GM23338 (cell line): Measurements from ENCODE around the gene XKR7. TPM values are rescaled to one million over a fixed set of nuclear protein-coding genes. Genes with fewer than 3 reads are reported as not detected.
A peak's percentile ranks its signal among the peaks of the same experiment; 100 is the strongest.

ENCODE experiments used
- ATAC-seq: fragments of 200-7000 bp; cut with Tn5 transposase; 3 replicates; pipeline ENCODE4 v1.9.1; 2020
- DNase-seq: peaks from one replicate; pipeline ENCODE4 v3.0.0-alpha.2; 2015; ENCODE audit warnings: low spot score
- H2AFZ ChIP-seq: fragments of 200-600 bp; sonication (generic); 2 replicates; pipeline ENCODE4 v1.8.0; 2016; ENCODE audit warnings: antibody characterized with exemption, mild to moderate bottlenecking, moderate library complexity
- H3F3A ChIP-seq: fragments of 200-600 bp; sonication (generic); replicated peaks from 2 replicates; pipeline ENCODE4 v1.8.0; 2017; ENCODE audit warnings: antibody characterized with exemption, mixed run types, low read depth
- H3K27ac ChIP-seq: fragments of 200-600 bp; sonication (generic); 2 replicates; pipeline ENCODE4 v1.6.1; 2016; ENCODE audit warnings: low read depth
- H3K27me3 ChIP-seq: fragments of 200-600 bp; sonication (generic); 2 replicates; pipeline ENCODE4 v1.8.0; 2016; ENCODE audit warnings: mild to moderate bottlenecking, mixed run types, moderate library complexity; ENCODE audit not compliant: insufficient read depth
- H3K36me3 ChIP-seq: fragments of 200-600 bp; sonication (generic); 2 replicates; pipeline ENCODE4 v1.8.0; 2016; ENCODE audit warnings: mild to moderate bottlenecking; ENCODE audit not compliant: insufficient read depth
- H3K4me1 ChIP-seq: fragments of 200-600 bp; sonication (generic); 2 replicates; pipeline ENCODE4 v1.8.0; 2016; ENCODE audit warnings: mild to moderate bottlenecking, moderate library complexity; ENCODE audit not compliant: insufficient read depth
- H3K4me2 ChIP-seq: fragments of 200-600 bp; sonication (generic); 2 replicates; pipeline ENCODE4 v1.7.1; 2017; ENCODE audit warnings: mixed run types
- H3K4me3 ChIP-seq: fragments of 200-600 bp; sonication (generic); 2 replicates; pipeline ENCODE4 v1.6.1; 2016; ENCODE audit warnings: mixed run types
- H3K79me2 ChIP-seq: fragments of 200-600 bp; sonication (generic); replicated peaks from 2 replicates; pipeline ENCODE4 v1.8.0; 2017; ENCODE audit warnings: mild to moderate bottlenecking; ENCODE audit not compliant: insufficient read depth
- H3K9me2 ChIP-seq: fragments of 200-600 bp; sonication (generic); 2 replicates; pipeline ENCODE4 v1.8.0; 2017; ENCODE audit not compliant: insufficient read depth
- H4K20me1 ChIP-seq: fragments of 200-600 bp; sonication (generic); replicated peaks from 2 replicates; pipeline ENCODE4 v1.8.0; 2017; ENCODE audit warnings: mild to moderate bottlenecking; ENCODE audit not compliant: insufficient read depth
- H3K27ac Mint-ChIP-seq: 2 replicates; pipeline ENCODE4 v1.8.0; 2020; ENCODE audit warnings: inconsistent platforms, mild to moderate bottlenecking, moderate library complexity, mixed read lengths
- H3K27me3 Mint-ChIP-seq: 3 replicates; pipeline ENCODE4 v1.8.0; 2022; ENCODE audit warnings: low read depth, mild to moderate bottlenecking, moderate library complexity, mixed read lengths, inconsistent platforms; ENCODE audit not compliant: insufficient read depth, poor library complexity
- H3K36me3 Mint-ChIP-seq: 3 replicates; pipeline ENCODE4 v1.8.0; 2021; ENCODE audit warnings: low read depth, mild to moderate bottlenecking, inconsistent platforms, moderate library complexity, mixed read lengths
- H3K4me1 Mint-ChIP-seq: 3 replicates; pipeline ENCODE4 v1.8.0; 2020; ENCODE audit warnings: mild to moderate bottlenecking, inconsistent platforms, mixed read lengths
- H3K4me3 Mint-ChIP-seq: 3 replicates; pipeline ENCODE4 v1.8.0; 2021; ENCODE audit warnings: moderate library complexity, mild to moderate bottlenecking, inconsistent platforms, mixed read lengths
- H3K9me3 Mint-ChIP-seq: 3 replicates; pipeline ENCODE4 v1.8.0; 2020; ENCODE audit warnings: moderate library complexity, mild to moderate bottlenecking, inconsistent platforms, mixed read lengths
- CREB1 ChIP-seq: fragments of 250-450 bp; sonication (Bioruptor Pico); IDR thresholded peaks from 2 replicates; pipeline ENCODE4 v1.5.0; 2020; ENCODE audit warnings: low read depth, mild to moderate bottlenecking, moderate library complexity
- JUNB ChIP-seq: IDR thresholded peaks from one replicate; pipeline ENCODE4 v1.6.1; 2016; ENCODE audit warnings: antibody characterized with exemption; ENCODE audit not compliant: unreplicated experiment
- NANOG ChIP-seq: IDR thresholded peaks from 2 replicates; pipeline ENCODE4 v1.6.1; 2016; ENCODE audit warnings: antibody characterized with exemption, borderline replicate concordance
- STAT1 ChIP-seq: IDR thresholded peaks from one replicate; pipeline ENCODE4 v1.6.1; 2016; ENCODE audit warnings: antibody characterized with exemption; ENCODE audit not compliant: unreplicated experiment
- ZNF114 ChIP-seq: fragments of 250-450 bp; sonication (Bioruptor Pico); IDR thresholded peaks from 2 replicates; pipeline ENCODE4 v1.5.0; 2020; ENCODE audit warnings: mild to moderate bottlenecking, moderate library complexity
- polyA plus RNA-seq: library from polyadenylated mRNA; unstranded; fragments of >200 nt; fragmentation: Nextera tagmentation; extraction: Ambion mirVana; gene quantifications from 2 replicates; pipeline ENCODE4 v1.2.1, GENCODE V29; 2016
- total RNA-seq: library from RNA; depleted of rRNA; stranded (reverse); fragments of >200 nt; shearing (Covaris generic); gene quantifications from 2 replicates; pipeline ENCODE4 v1.2.3, GENCODE V29; 2014
- TF ChIP-seq, protein P1 (sequence below): IDR thresholded peaks from 2 replicates; pipeline ENCODE4 v1.6.1; 2016; ENCODE audit warnings: antibody characterized with exemption
- TF ChIP-seq, protein P2 (sequence below), 2 experiments: fragments of 200-600 bp in 1 of 2; sonication (generic) in 1 of 2; conservative IDR thresholded peaks; 2 replicates each; pipeline versions ENCODE4 v1.5.1 to v1.6.1; 2016 to 2017; ENCODE audit warnings: antibody characterized with exemption in 2 of 2, low read depth in 2 of 2, mild to moderate bottlenecking in 2 of 2, moderate library complexity in 1 of 2
- TF ChIP-seq, protein P3 (sequence below): IDR thresholded peaks from one replicate; pipeline ENCODE4 v1.6.1; 2018; ENCODE audit warnings: antibody characterized with exemption; ENCODE audit not compliant: unreplicated experiment
- TF ChIP-seq, protein P4 (sequence below): fragments of 250-450 bp; sonication (Bioruptor Pico); IDR thresholded peaks from 2 replicates; pipeline ENCODE4 v1.5.0; 2020; ENCODE audit warnings: mild to moderate bottlenecking, moderate library complexity

Gene XKR7
- total and polyA plus RNA-seq, 2 experiments from 2014 or later, result 0.61 to 3.9 TPM

DNA sequence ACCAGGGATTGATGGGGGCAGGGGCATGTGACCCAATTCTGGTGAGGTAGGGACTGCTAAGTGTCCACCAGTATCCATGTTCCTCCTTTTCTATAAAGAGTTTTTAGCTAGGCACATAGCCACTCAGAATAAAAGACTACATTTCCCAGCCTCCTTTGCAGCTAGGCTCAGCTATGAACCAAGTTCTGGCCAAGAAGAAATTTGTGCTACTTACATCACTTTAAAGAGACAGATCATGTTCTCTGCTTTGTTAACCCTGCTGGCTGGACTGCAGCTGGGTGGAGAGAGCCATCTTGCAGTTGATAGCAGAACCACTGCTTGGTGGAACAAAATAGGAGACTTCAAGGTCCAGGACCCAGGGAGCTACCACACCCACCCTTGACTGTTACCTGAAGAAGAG, 37.0 kb downstream of the XKR7 start:
- TF ChIP-seq ZNF114 (CRISPR knock-in tag), result no peak
- TF ChIP-seq, protein P1, sequence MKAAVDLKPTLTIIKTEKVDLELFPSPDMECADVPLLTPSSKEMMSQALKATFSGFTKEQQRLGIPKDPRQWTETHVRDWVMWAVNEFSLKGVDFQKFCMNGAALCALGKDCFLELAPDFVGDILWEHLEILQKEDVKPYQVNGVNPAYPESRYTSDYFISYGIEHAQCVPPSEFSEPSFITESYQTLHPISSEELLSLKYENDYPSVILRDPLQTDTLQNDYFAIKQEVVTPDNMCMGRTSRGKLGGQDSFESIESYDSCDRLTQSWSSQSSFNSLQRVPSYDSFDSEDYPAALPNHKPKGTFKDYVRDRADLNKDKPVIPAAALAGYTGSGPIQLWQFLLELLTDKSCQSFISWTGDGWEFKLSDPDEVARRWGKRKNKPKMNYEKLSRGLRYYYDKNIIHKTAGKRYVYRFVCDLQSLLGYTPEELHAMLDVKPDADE, result 0 out of 2 replicates have a peak, but pooled peaks have one; percentile 40
- H3K79me2 ChIP-seq, result no peaks in the 10 kb centered on the region
- H3K36me3 ChIP-seq, result no peaks in the 10 kb centered on the region
- ATAC-seq (no peak), DNase-seq (peak; percentile 62)
- H3F3A ChIP-seq, result peaks cover 11% of the 10 kb centered on the region; the same call in 1 of the 2 replicates
- Mint-ChIP-seq H3K27ac (no peak overlapping the region), H3K36me3 (no peaks in the 10 kb centered on the region), H3K27me3 (peaks cover 18% of the 10 kb centered on the region), H3K4me3 (no peak overlapping the region), H3K4me1 (peaks cover 31% of the 10 kb centered on the region), H3K9me3 (peaks cover 31% of the 10 kb centered on the region)
- H3K9me2 ChIP-seq, result peaks cover 4% of the 10 kb centered on the region
- no peak overlapping the region for H3K4me2 ChIP-seq
- H2AFZ ChIP-seq, result peak overlapping the region; percentile 2; the same call in 1 of the 2 replicates
- H3K27ac ChIP-seq, result no peak overlapping the region
- no peak overlapping the region for H3K4me3 ChIP-seq
- H3K27me3 ChIP-seq, result no peaks in the 10 kb centered on the region
- peaks cover 32% of the 10 kb centered on the region for H3K4me1 ChIP-seq
- no peaks in the 10 kb centered on the region; the same call in 1 of the 2 replicates for H4K20me1 ChIP-seq

DNA sequence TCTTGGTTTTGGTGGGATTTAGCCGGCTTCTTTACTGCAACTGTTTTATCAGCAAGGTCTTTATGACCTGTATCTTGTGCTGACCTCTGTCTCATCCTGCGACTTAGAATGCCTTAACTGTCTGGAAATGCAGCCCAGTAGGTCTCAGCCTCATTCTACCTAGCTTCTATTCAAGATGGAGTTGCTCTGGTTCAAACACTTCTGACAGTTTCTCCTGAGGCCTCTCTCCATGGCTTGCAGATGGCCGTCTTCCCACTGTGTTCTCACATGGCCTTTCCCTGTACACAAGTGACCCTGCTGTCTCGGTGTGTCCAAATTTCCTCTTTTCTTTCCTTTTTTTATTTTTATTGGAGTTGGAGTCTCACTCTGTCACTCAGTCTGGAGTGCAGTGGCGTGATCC, 38.1 kb downstream of the XKR7 start:
- Histone ChIP-seq H2AFZ (no peak overlapping the region), H3K36me3 (no peaks in the 10 kb centered on the region), H4K20me1 (no peaks in the 10 kb centered on the region; the same call in 1 of the 2 replicates), H3K4me1 (peaks cover 43% of the 10 kb centered on the region), H3K4me2 (no peak overlapping the region), H3K9me2 (peaks cover 4% of the 10 kb centered on the region), H3K4me3 (no peak overlapping the region), H3K79me2 (no peaks in the 10 kb centered on the region), H3K27ac (no peak overlapping the region), H3K27me3 (no peaks in the 10 kb centered on the region), H3F3A (peaks cover 11% of the 10 kb centered on the region; the same call in 1 of the 2 replicates)
- Mint-ChIP-seq H3K9me3 (peaks cover 24% of the 10 kb centered on the region), H3K4me1 (peaks cover 41% of the 10 kb centered on the region), H3K27me3 (peaks cover 18% of the 10 kb centered on the region), H3K27ac (no peak overlapping the region), H3K4me3 (no peak overlapping the region), H3K36me3 (no peaks in the 10 kb centered on the region)
- no peak for DNase-seq
- no peak for ATAC-seq
- TF ChIP-seq, protein P2, sequence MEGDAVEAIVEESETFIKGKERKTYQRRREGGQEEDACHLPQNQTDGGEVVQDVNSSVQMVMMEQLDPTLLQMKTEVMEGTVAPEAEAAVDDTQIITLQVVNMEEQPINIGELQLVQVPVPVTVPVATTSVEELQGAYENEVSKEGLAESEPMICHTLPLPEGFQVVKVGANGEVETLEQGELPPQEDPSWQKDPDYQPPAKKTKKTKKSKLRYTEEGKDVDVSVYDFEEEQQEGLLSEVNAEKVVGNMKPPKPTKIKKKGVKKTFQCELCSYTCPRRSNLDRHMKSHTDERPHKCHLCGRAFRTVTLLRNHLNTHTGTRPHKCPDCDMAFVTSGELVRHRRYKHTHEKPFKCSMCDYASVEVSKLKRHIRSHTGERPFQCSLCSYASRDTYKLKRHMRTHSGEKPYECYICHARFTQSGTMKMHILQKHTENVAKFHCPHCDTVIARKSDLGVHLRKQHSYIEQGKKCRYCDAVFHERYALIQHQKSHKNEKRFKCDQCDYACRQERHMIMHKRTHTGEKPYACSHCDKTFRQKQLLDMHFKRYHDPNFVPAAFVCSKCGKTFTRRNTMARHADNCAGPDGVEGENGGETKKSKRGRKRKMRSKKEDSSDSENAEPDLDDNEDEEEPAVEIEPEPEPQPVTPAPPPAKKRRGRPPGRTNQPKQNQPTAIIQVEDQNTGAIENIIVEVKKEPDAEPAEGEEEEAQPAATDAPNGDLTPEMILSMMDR (conservative IDR thresholded peaks at IDR 0.05; ENCODE audit: low read depth in 2 of 2), result no peak
- TF ChIP-seq NANOG, result no peak
- no peak for TF ChIP-seq STAT1
- TF ChIP-seq JUNB, result no peak
- TF ChIP-seq, protein P3, sequence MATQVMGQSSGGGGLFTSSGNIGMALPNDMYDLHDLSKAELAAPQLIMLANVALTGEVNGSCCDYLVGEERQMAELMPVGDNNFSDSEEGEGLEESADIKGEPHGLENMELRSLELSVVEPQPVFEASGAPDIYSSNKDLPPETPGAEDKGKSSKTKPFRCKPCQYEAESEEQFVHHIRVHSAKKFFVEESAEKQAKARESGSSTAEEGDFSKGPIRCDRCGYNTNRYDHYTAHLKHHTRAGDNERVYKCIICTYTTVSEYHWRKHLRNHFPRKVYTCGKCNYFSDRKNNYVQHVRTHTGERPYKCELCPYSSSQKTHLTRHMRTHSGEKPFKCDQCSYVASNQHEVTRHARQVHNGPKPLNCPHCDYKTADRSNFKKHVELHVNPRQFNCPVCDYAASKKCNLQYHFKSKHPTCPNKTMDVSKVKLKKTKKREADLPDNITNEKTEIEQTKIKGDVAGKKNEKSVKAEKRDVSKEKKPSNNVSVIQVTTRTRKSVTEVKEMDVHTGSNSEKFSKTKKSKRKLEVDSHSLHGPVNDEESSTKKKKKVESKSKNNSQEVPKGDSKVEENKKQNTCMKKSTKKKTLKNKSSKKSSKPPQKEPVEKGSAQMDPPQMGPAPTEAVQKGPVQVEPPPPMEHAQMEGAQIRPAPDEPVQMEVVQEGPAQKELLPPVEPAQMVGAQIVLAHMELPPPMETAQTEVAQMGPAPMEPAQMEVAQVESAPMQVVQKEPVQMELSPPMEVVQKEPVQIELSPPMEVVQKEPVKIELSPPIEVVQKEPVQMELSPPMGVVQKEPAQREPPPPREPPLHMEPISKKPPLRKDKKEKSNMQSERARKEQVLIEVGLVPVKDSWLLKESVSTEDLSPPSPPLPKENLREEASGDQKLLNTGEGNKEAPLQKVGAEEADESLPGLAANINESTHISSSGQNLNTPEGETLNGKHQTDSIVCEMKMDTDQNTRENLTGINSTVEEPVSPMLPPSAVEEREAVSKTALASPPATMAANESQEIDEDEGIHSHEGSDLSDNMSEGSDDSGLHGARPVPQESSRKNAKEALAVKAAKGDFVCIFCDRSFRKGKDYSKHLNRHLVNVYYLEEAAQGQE, result no peak
- TF ChIP-seq, protein P4, sequence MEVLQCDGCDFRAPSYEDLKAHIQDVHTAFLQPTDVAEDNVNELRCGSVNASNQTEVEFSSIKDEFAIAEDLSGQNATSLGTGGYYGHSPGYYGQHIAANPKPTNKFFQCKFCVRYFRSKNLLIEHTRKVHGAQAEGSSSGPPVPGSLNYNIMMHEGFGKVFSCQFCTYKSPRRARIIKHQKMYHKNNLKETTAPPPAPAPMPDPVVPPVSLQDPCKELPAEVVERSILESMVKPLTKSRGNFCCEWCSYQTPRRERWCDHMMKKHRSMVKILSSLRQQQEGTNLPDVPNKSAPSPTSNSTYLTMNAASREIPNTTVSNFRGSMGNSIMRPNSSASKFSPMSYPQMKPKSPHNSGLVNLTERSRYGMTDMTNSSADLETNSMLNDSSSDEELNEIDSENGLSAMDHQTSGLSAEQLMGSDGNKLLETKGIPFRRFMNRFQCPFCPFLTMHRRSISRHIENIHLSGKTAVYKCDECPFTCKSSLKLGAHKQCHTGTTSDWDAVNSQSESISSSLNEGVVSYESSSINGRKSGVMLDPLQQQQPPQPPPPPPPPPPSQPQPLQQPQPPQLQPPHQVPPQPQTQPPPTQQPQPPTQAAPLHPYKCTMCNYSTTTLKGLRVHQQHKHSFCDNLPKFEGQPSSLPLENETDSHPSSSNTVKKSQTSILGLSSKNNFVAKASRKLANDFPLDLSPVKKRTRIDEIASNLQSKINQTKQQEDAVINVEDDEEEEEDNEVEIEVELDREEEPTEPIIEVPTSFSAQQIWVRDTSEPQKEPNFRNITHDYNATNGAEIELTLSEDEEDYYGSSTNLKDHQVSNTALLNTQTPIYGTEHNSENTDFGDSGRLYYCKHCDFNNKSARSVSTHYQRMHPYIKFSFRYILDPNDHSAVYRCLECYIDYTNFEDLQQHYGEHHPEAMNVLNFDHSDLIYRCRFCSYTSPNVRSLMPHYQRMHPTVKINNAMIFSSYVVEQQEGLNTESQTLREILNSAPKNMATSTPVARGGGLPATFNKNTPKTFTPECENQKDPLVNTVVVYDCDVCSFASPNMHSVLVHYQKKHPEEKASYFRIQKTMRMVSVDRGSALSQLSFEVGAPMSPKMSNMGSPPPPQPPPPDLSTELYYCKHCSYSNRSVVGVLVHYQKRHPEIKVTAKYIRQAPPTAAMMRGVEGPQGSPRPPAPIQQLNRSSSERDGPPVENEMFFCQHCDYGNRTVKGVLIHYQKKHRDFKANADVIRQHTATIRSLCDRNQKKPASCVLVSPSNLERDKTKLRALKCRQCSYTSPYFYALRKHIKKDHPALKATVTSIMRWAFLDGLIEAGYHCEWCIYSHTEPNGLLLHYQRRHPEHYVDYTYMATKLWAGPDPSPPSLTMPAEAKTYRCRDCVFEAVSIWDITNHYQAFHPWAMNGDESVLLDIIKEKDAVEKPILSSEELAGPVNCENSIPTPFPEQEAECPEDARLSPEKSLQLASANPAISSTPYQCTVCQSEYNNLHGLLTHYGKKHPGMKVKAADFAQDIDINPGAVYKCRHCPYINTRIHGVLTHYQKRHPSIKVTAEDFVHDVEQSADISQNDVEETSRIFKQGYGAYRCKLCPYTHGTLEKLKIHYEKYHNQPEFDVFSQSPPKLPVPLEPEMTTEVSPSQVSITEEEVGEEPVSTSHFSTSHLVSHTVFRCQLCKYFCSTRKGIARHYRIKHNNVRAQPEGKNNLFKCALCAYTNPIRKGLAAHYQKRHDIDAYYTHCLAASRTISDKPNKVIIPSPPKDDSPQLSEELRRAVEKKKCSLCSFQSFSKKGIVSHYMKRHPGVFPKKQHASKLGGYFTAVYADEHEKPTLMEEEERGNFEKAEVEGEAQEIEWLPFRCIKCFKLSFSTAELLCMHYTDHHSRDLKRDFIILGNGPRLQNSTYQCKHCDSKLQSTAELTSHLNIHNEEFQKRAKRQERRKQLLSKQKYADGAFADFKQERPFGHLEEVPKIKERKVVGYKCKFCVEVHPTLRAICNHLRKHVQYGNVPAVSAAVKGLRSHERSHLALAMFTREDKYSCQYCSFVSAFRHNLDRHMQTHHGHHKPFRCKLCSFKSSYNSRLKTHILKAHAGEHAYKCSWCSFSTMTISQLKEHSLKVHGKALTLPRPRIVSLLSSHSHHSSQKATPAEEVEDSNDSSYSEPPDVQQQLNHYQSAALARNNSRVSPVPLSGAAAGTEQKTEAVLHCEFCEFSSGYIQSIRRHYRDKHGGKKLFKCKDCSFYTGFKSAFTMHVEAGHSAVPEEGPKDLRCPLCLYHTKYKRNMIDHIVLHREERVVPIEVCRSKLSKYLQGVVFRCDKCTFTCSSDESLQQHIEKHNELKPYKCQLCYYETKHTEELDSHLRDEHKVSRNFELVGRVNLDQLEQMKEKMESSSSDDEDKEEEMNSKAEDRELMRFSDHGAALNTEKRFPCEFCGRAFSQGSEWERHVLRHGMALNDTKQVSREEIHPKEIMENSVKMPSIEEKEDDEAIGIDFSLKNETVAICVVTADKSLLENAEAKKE, result no peak
- TF ChIP-seq ZNF114 (CRISPR knock-in tag), result no peak
- no peak for TF ChIP-seq CREB1 (CRISPR knock-in tag)
